ENCODE results near the gene NNT. TPM values are rescaled to one million over a fixed set of nuclear protein-coding genes. Genes with fewer than 3 reads are reported as not detected.
A peak's percentile ranks its signal among the peaks of the same experiment; 100 is the strongest.
"Not testable (repeated sequence)": the region's sequence is repeated elsewhere in the genome, so short reads cannot be mapped to it uniquely, and the experiment has no call there.

Gene NNT
- total RNA-seq, 1 experiment from 2014 or later: 112 TPM

- Histone ChIP-seq H3F3A (ENCODE audit: insufficient read depth, low read depth) (no peaks in the 10 kb centered on the region), H3K27me3 (ENCODE audit: insufficient read depth, low read depth) (no peaks in the 10 kb centered on the region), H2AFZ (no peak overlapping the region), H3K4me1 (replicated peaks; ENCODE audit: insufficient read depth) (no peaks in the 10 kb centered on the region), H3K36me3 (ENCODE audit: low read depth) (no peaks in the 10 kb centered on the region), H3K4me3 (no peak overlapping the region), H3K27ac (no peak overlapping the region), H3K9me3 (ENCODE audit: insufficient read depth, low read depth) (no peaks in the 10 kb centered on the region), H4K20me1 (ENCODE audit: insufficient read depth) (no peaks in the 10 kb centered on the region), H3K4me2 (no peak overlapping the region), H3K79me2 (ENCODE audit: low read depth) (no peaks in the 10 kb centered on the region), H3K9me2 (ENCODE audit: insufficient read depth) (peaks cover 4% of the 10 kb centered on the region; the same call in 1 of the 2 replicates)
- TF ChIP-seq EZH2 (IDR thresholded peaks at IDR 0.05; ENCODE audit: low read depth) (no peak), CTCF (conservative IDR thresholded peaks at IDR 0.05) (no peak)
- BruUV-seq (replicated peaks): no TSS peak
- no peak for DNase-seq
- POLR2A ChIA-PET (ENCODE audit: unreplicated experiment): no interaction called here
- intact Hi-C loops (cut with micrococcal nuclease; ENCODE audit: unreplicated experiment): no loop called here
- CTCF ChIA-PET: no interaction called here
These were observed 31.7 kb upstream of the NNT start for GRCh38 chr5:43571237-43571636.

- ChIA-PET POLR2A (ENCODE audit: unreplicated experiment) (no interaction called here), CTCF (no interaction called here)
- H3K9me3 ChIP-seq (ENCODE audit: insufficient read depth, low read depth): no peaks in the 10 kb centered on the region
- no peaks in the 10 kb centered on the region for H3K27me3 ChIP-seq (ENCODE audit: insufficient read depth, low read depth)
- no peaks in the 10 kb centered on the region for H3F3A ChIP-seq (ENCODE audit: insufficient read depth, low read depth)
- H3K4me3 ChIP-seq: no peak overlapping the region
- intact Hi-C loops (cut with micrococcal nuclease; ENCODE audit: unreplicated experiment): no loop called here
- H3K4me2 ChIP-seq: no peak overlapping the region
- DNase-seq: no peak
- no peak overlapping the region for H2AFZ ChIP-seq
- no peak for TF ChIP-seq CTCF (conservative IDR thresholded peaks at IDR 0.05)
- TF ChIP-seq EZH2 (IDR thresholded peaks at IDR 0.05; ENCODE audit: low read depth): no peak
- peaks cover 4% of the 10 kb centered on the region; the same call in 1 of the 2 replicates for H3K9me2 ChIP-seq (ENCODE audit: insufficient read depth)
- H3K36me3 ChIP-seq (ENCODE audit: low read depth): no peaks in the 10 kb centered on the region
- BruUV-seq (replicated peaks): no TSS peak
- no peaks in the 10 kb centered on the region for H3K79me2 ChIP-seq (ENCODE audit: low read depth)
- H3K4me1 ChIP-seq (replicated peaks; ENCODE audit: insufficient read depth): no peaks in the 10 kb centered on the region
- no peaks in the 10 kb centered on the region for H4K20me1 ChIP-seq (ENCODE audit: insufficient read depth)
- H3K27ac ChIP-seq: no peak overlapping the region
These were observed 30.6 kb upstream of the NNT start for GRCh38 chr5:43572357-43572756.

GRCh38 chr5:43573058-43573457 is 29.9 kb upstream of the NNT start:
- BruUV-seq (replicated peaks): no TSS peak
- intact Hi-C loops (cut with micrococcal nuclease; ENCODE audit: unreplicated experiment): no loop called here
- Histone ChIP-seq H3K79me2 (ENCODE audit: low read depth) (no peaks in the 10 kb centered on the region), H3K4me2 (no peak overlapping the region), H4K20me1 (ENCODE audit: insufficient read depth) (no peaks in the 10 kb centered on the region), H3K27ac (no peak overlapping the region), H3K4me3 (no peak overlapping the region), H3K27me3 (ENCODE audit: insufficient read depth, low read depth) (no peaks in the 10 kb centered on the region), H3K9me3 (ENCODE audit: insufficient read depth, low read depth) (no peaks in the 10 kb centered on the region), H3K4me1 (replicated peaks; ENCODE audit: insufficient read depth) (no peaks in the 10 kb centered on the region), H2AFZ (0 out of 2 replicates have a peak overlapping the region, but pooled peaks have one; percentile 6), H3K9me2 (ENCODE audit: insufficient read depth) (peaks cover 4% of the 10 kb centered on the region; the same call in 1 of the 2 replicates), H3K36me3 (ENCODE audit: low read depth) (no peaks in the 10 kb centered on the region), H3F3A (ENCODE audit: insufficient read depth, low read depth) (no peaks in the 10 kb centered on the region)
- ChIA-PET CTCF (no interaction called here), POLR2A (ENCODE audit: unreplicated experiment) (no interaction called here)
- no peak for TF ChIP-seq CTCF (conservative IDR thresholded peaks at IDR 0.05)
- TF ChIP-seq EZH2 (IDR thresholded peaks at IDR 0.05; ENCODE audit: low read depth): no peak
- no peak for DNase-seq

GRCh38 chr5:43580402-43581210 is 22.4 kb upstream of the NNT start:
- H3K36me3 ChIP-seq (ENCODE audit: low read depth); H3K79me2 ChIP-seq (ENCODE audit: low read depth); H3K9me3 ChIP-seq (ENCODE audit: insufficient read depth, low read depth); CTCF ChIA-PET; H3K4me1 ChIP-seq (replicated peaks; ENCODE audit: insufficient read depth); H3K9me2 ChIP-seq (ENCODE audit: insufficient read depth); intact Hi-C loops (cut with micrococcal nuclease; ENCODE audit: unreplicated experiment); H3F3A ChIP-seq (ENCODE audit: insufficient read depth, low read depth); H3K4me2 ChIP-seq; H3K27me3 ChIP-seq (ENCODE audit: insufficient read depth, low read depth); H2AFZ ChIP-seq; H3K4me3 ChIP-seq; DNase-seq; H3K27ac ChIP-seq; H4K20me1 ChIP-seq (ENCODE audit: insufficient read depth); POLR2A ChIA-PET (ENCODE audit: unreplicated experiment): not testable (repeated sequence)
- BruUV-seq (replicated peaks): TSS peak; percentile 15

Data from PC-9 (cell line).